GM23338 (cell line): ENCODE measurements around the gene MLPH. TPM values are rescaled to one million over a fixed set of nuclear protein-coding genes. Genes with fewer than 3 reads are reported as not detected.

Experiments
- ATAC-seq: fragments of 200-7000 bp; cut with Tn5 transposase; 3 replicates; pipeline ENCODE4 v1.9.1; 2020
- DNase-seq: peaks from one replicate; pipeline ENCODE4 v3.0.0-alpha.2; 2015; ENCODE audit warnings: low spot score
- H2AFZ ChIP-seq: fragments of 200-600 bp; sonication (generic); 2 replicates; pipeline ENCODE4 v1.8.0; 2016; ENCODE audit warnings: antibody characterized with exemption, mild to moderate bottlenecking, moderate library complexity
- H3F3A ChIP-seq: fragments of 200-600 bp; sonication (generic); replicated peaks from 2 replicates; pipeline ENCODE4 v1.8.0; 2017; ENCODE audit warnings: antibody characterized with exemption, mixed run types, low read depth
- H3K27ac ChIP-seq: fragments of 200-600 bp; sonication (generic); 2 replicates; pipeline ENCODE4 v1.6.1; 2016; ENCODE audit warnings: low read depth
- H3K27me3 ChIP-seq: fragments of 200-600 bp; sonication (generic); 2 replicates; pipeline ENCODE4 v1.8.0; 2016; ENCODE audit warnings: mild to moderate bottlenecking, mixed run types, moderate library complexity; ENCODE audit not compliant: insufficient read depth
- H3K36me3 ChIP-seq: fragments of 200-600 bp; sonication (generic); 2 replicates; pipeline ENCODE4 v1.8.0; 2016; ENCODE audit warnings: mild to moderate bottlenecking; ENCODE audit not compliant: insufficient read depth
- H3K4me1 ChIP-seq: fragments of 200-600 bp; sonication (generic); 2 replicates; pipeline ENCODE4 v1.8.0; 2016; ENCODE audit warnings: mild to moderate bottlenecking, moderate library complexity; ENCODE audit not compliant: insufficient read depth
- H3K4me2 ChIP-seq: fragments of 200-600 bp; sonication (generic); 2 replicates; pipeline ENCODE4 v1.7.1; 2017; ENCODE audit warnings: mixed run types
- H3K4me3 ChIP-seq: fragments of 200-600 bp; sonication (generic); 2 replicates; pipeline ENCODE4 v1.6.1; 2016; ENCODE audit warnings: mixed run types
- H3K79me2 ChIP-seq: fragments of 200-600 bp; sonication (generic); replicated peaks from 2 replicates; pipeline ENCODE4 v1.8.0; 2017; ENCODE audit warnings: mild to moderate bottlenecking; ENCODE audit not compliant: insufficient read depth
- H3K9me2 ChIP-seq: fragments of 200-600 bp; sonication (generic); 2 replicates; pipeline ENCODE4 v1.8.0; 2017; ENCODE audit not compliant: insufficient read depth
- H4K20me1 ChIP-seq: fragments of 200-600 bp; sonication (generic); replicated peaks from 2 replicates; pipeline ENCODE4 v1.8.0; 2017; ENCODE audit warnings: mild to moderate bottlenecking; ENCODE audit not compliant: insufficient read depth
- H3K27ac Mint-ChIP-seq: 2 replicates; pipeline ENCODE4 v1.8.0; 2020; ENCODE audit warnings: inconsistent platforms, mild to moderate bottlenecking, moderate library complexity, mixed read lengths
- H3K27me3 Mint-ChIP-seq: 3 replicates; pipeline ENCODE4 v1.8.0; 2022; ENCODE audit warnings: low read depth, mild to moderate bottlenecking, moderate library complexity, mixed read lengths, inconsistent platforms; ENCODE audit not compliant: insufficient read depth, poor library complexity
- H3K36me3 Mint-ChIP-seq: 3 replicates; pipeline ENCODE4 v1.8.0; 2021; ENCODE audit warnings: low read depth, mild to moderate bottlenecking, inconsistent platforms, moderate library complexity, mixed read lengths
- H3K4me1 Mint-ChIP-seq: 3 replicates; pipeline ENCODE4 v1.8.0; 2020; ENCODE audit warnings: mild to moderate bottlenecking, inconsistent platforms, mixed read lengths
- H3K4me3 Mint-ChIP-seq: 3 replicates; pipeline ENCODE4 v1.8.0; 2021; ENCODE audit warnings: moderate library complexity, mild to moderate bottlenecking, inconsistent platforms, mixed read lengths
- H3K9me3 Mint-ChIP-seq: 3 replicates; pipeline ENCODE4 v1.8.0; 2020; ENCODE audit warnings: moderate library complexity, mild to moderate bottlenecking, inconsistent platforms, mixed read lengths
- CREB1 ChIP-seq: fragments of 250-450 bp; sonication (Bioruptor Pico); IDR thresholded peaks from 2 replicates; pipeline ENCODE4 v1.5.0; 2020; ENCODE audit warnings: low read depth, mild to moderate bottlenecking, moderate library complexity
- CTCF ChIP-seq, 2 experiments: fragments of 200-600 bp in 1 of 2; sonication (generic) in 1 of 2; conservative IDR thresholded peaks; 2 replicates each; pipeline versions ENCODE4 v1.5.1 to v1.6.1; 2016 to 2017; ENCODE audit warnings: antibody characterized with exemption in 2 of 2, low read depth in 2 of 2, mild to moderate bottlenecking in 2 of 2, moderate library complexity in 1 of 2
- ETS1 ChIP-seq: IDR thresholded peaks from 2 replicates; pipeline ENCODE4 v1.6.1; 2016; ENCODE audit warnings: antibody characterized with exemption
- EZH2 ChIP-seq: fragments of 200-600 bp; sonication (generic); IDR thresholded peaks from one replicate; pipeline ENCODE4 v1.8.0; 2017; ENCODE audit warnings: antibody characterized with exemption, mild to moderate bottlenecking, low read depth; ENCODE audit not compliant: unreplicated experiment
- EZH2phosphoT487 ChIP-seq: fragments of 200-600 bp; sonication (generic); IDR thresholded peaks from one replicate; pipeline ENCODE4 v1.8.1; 2018; ENCODE audit warnings: antibody characterized with exemption; ENCODE audit not compliant: unreplicated experiment
- JUNB ChIP-seq: IDR thresholded peaks from one replicate; pipeline ENCODE4 v1.6.1; 2016; ENCODE audit warnings: antibody characterized with exemption; ENCODE audit not compliant: unreplicated experiment
- NANOG ChIP-seq: IDR thresholded peaks from 2 replicates; pipeline ENCODE4 v1.6.1; 2016; ENCODE audit warnings: antibody characterized with exemption, borderline replicate concordance
- POLR2AphosphoS5 ChIP-seq: IDR thresholded peaks from 2 replicates; pipeline ENCODE4 v1.6.1; 2016; ENCODE audit warnings: antibody characterized with exemption, low read depth
- REST ChIP-seq: IDR thresholded peaks from one replicate; pipeline ENCODE4 v1.6.1; 2018; ENCODE audit warnings: antibody characterized with exemption; ENCODE audit not compliant: unreplicated experiment
- STAT1 ChIP-seq: IDR thresholded peaks from one replicate; pipeline ENCODE4 v1.6.1; 2016; ENCODE audit warnings: antibody characterized with exemption; ENCODE audit not compliant: unreplicated experiment
- ZNF114 ChIP-seq: fragments of 250-450 bp; sonication (Bioruptor Pico); IDR thresholded peaks from 2 replicates; pipeline ENCODE4 v1.5.0; 2020; ENCODE audit warnings: mild to moderate bottlenecking, moderate library complexity
- ZNF331 ChIP-seq: fragments of 250-450 bp; sonication (Bioruptor Pico); IDR thresholded peaks from 2 replicates; pipeline ENCODE4 v1.5.0; 2020; ENCODE audit warnings: low read depth, mild to moderate bottlenecking, moderate library complexity
- ZNF462 ChIP-seq: fragments of 250-450 bp; sonication (Bioruptor Pico); IDR thresholded peaks from 2 replicates; pipeline ENCODE4 v1.5.0; 2020; ENCODE audit warnings: mild to moderate bottlenecking, moderate library complexity
- polyA plus RNA-seq: library from polyadenylated mRNA; unstranded; fragments of >200 nt; fragmentation: Nextera tagmentation; extraction: Ambion mirVana; gene quantifications from 2 replicates; pipeline ENCODE4 v1.2.1, GENCODE V29; 2016
- total RNA-seq: library from RNA; depleted of rRNA; stranded (reverse); fragments of >200 nt; shearing (Covaris generic); gene quantifications from 2 replicates; pipeline ENCODE4 v1.2.3, GENCODE V29; 2014

MLPH gene
- total and polyA plus RNA-seq, 2 experiments from 2014 or later: 13.6 to 16.5 TPM

GRCh38 chr2:237604391-237604790 lies 117.3 kb downstream of the MLPH start:
- Histone ChIP-seq H3K4me1 (peaks cover 24% of the 10 kb centered on the region), H3K79me2 (no peaks in the 10 kb centered on the region), H3F3A (peaks cover 2% of the 10 kb centered on the region; the same call in 1 of the 2 replicates), H2AFZ (no peak overlapping the region), H3K27ac (no peak overlapping the region), H3K36me3 (no peaks in the 10 kb centered on the region), H3K27me3 (no peaks in the 10 kb centered on the region), H3K4me3 (no peak overlapping the region), H3K4me2 (no peak overlapping the region), H3K9me2 (0 out of 2 replicates have a peak, but pooled peaks cover 4% of the 10 kb centered on the region), H4K20me1 (no peaks in the 10 kb centered on the region)
- DNase-seq (no peak), ATAC-seq (no peak)
- Mint-ChIP-seq H3K4me3 (no peak overlapping the region), H3K4me1 (peaks cover 38% of the 10 kb centered on the region), H3K36me3 (peaks cover 35% of the 10 kb centered on the region), H3K27ac (no peak overlapping the region), H3K27me3 (peaks cover 41% of the 10 kb centered on the region), H3K9me3 (peaks cover 40% of the 10 kb centered on the region)
- TF ChIP-seq ZNF331 (CRISPR knock-in tag): no peak
- TF ChIP-seq ETS1: no peak
- no peak for TF ChIP-seq CREB1 (CRISPR knock-in tag)
- TF ChIP-seq ZNF114 (CRISPR knock-in tag): no peak
- no peak for TF ChIP-seq REST
- no peak for TF ChIP-seq STAT1
- no peak for TF ChIP-seq POLR2AphosphoS5
- TF ChIP-seq ZNF462 (CRISPR knock-in tag): no peak
- no peak for TF ChIP-seq CTCF (conservative IDR thresholded peaks at IDR 0.05; ENCODE audit: low read depth in 2 of 2)
- TF ChIP-seq NANOG: no peak
- TF ChIP-seq EZH2phosphoT487: no peak
- TF ChIP-seq EZH2: no peak
- TF ChIP-seq JUNB: no peak
